GM18867 (cell line): ENCODE data around the gene WDPCP.
"Not testable (repeated sequence)": the region's sequence is repeated elsewhere in the genome, so short reads cannot be mapped to it uniquely, and the experiment has no call there.

ENCODE experiments used
- ATAC-seq: cut with Tn5 transposase; IDR thresholded peaks from one replicate; pipeline ENCODE4 v1.9.1; 2021; ENCODE audit warnings: mild to moderate bottlenecking, moderate library complexity; ENCODE audit not compliant: unreplicated experiment

WDPCP gene

GRCh38 chr2:63378589-63378988 lies 209.7 kb downstream of the WDPCP start:
- no peak for ATAC-seq

GRCh38 chr2:63374341-63374740 lies 213.9 kb downstream of the WDPCP start:
- no peak for ATAC-seq

GRCh38 chr2:63372549-63372948 lies 215.7 kb downstream of the WDPCP start:
- no peak for ATAC-seq

GRCh38 chr2:63369146-63369545 lies 219.1 kb downstream of the WDPCP start:
- no peak for ATAC-seq

- ATAC-seq = no peak
These were observed 223.4 kb downstream of the WDPCP start for GRCh38 chr2:63364866-63365265.

GRCh38 chr2:63357722-63358121 lies 230.6 kb downstream of the WDPCP start:
- not testable (repeated sequence) for ATAC-seq

- no peak for ATAC-seq
These were observed 240.9 kb downstream of the WDPCP start for GRCh38 chr2:63347361-63347760.

GRCh38 chr2:63346411-63346810 lies 241.9 kb downstream of the WDPCP start:
- no peak for ATAC-seq

- no peak for ATAC-seq
These were observed 243.0 kb downstream of the WDPCP start for GRCh38 chr2:63345285-63345633.

- no peak for ATAC-seq
These were observed 243.5 kb downstream of the WDPCP start for GRCh38 chr2:63344575-63345284.

- ATAC-seq = no peak
These were observed 244.7 kb downstream of the WDPCP start for GRCh38 chr2:63343397-63344109.

GRCh38 chr2:63340443-63340842 lies 247.8 kb downstream of the WDPCP start:
- no peak for ATAC-seq

GRCh38 chr2:63334910-63335309 lies 253.4 kb downstream of the WDPCP start:
- no peak for ATAC-seq

GRCh38 chr2:63326473-63326872 lies 261.8 kb downstream of the WDPCP start:
- no peak for ATAC-seq

- not testable (repeated sequence) for ATAC-seq
These were observed 264.6 kb downstream of the WDPCP start for GRCh38 chr2:63323662-63324061.

- not testable (repeated sequence) for ATAC-seq
These were observed 266.3 kb downstream of the WDPCP start for GRCh38 chr2:63321973-63322372.

GRCh38 chr2:63320669-63321068 lies 267.6 kb downstream of the WDPCP start:
- ATAC-seq = no peak

- no peak for ATAC-seq
These were observed 277.7 kb downstream of the WDPCP start for GRCh38 chr2:63310614-63311013.

GRCh38 chr2:63301481-63301880 lies 286.8 kb downstream of the WDPCP start:
- no peak for ATAC-seq

GRCh38 chr2:63300835-63301234 lies 287.4 kb downstream of the WDPCP start:
- ATAC-seq = no peak

GRCh38 chr2:63287956-63288355 lies 300.3 kb downstream of the WDPCP start:
- ATAC-seq = no peak

GRCh38 chr2:63286520-63286919 lies 301.8 kb downstream of the WDPCP start:
- ATAC-seq = not testable (repeated sequence)

GRCh38 chr2:63283273-63283672 lies 305.0 kb downstream of the WDPCP start:
- ATAC-seq = no peak
